Peyer's patch (tissue), 4 donors: ENCODE measurements around the gene WSB2. TPM values are rescaled to one million over a fixed set of nuclear protein-coding genes. Genes with fewer than 3 reads are reported as not detected.
"Not testable (repeated sequence)": the region's sequence is repeated elsewhere in the genome, so short reads cannot be mapped to it uniquely, and the experiment has no call there.

Experiments
- DNase-seq, 3 donors: peaks; one replicate each; pipeline ENCODE4 v3.0.0-alpha.2; 2017 to 2019
- H3K27ac ChIP-seq, 4 donors: fragments of 200-600 bp; sonication (generic); one replicate each; pipeline ENCODE4 v1.5.1; 2016 to 2019
- H3K27me3 ChIP-seq, 2 donors: fragments of 200-600 bp; sonication (generic); one replicate each; pipeline ENCODE4 v1.5.1; 2019
- H3K36me3 ChIP-seq, 3 donors: fragments of 200-600 bp; sonication (generic); one replicate each; pipeline ENCODE4 v1.5.1; 2016 to 2019
- H3K4me1 ChIP-seq, 4 donors: fragments of 200-600 bp; sonication (generic); one replicate each; pipeline ENCODE4 v1.5.1; 2016 to 2019
- H3K4me3 ChIP-seq, 4 donors: fragments of 200-600 bp; sonication (generic); 1 replicate in 3 of 4; 2 replicates in 1 of 4; pipeline ENCODE4 v1.5.1; 2016 to 2019; ENCODE audit warnings: mild to moderate bottlenecking in 1 of 4
- H3K9me3 ChIP-seq, 4 donors: fragments of 200-600 bp; sonication (generic); one replicate each; pipeline ENCODE4 v1.5.1; 2016 to 2019; ENCODE audit warnings: mild to moderate bottlenecking in 1 of 4
- POLR2A ChIP-seq, 2 donors: fragments of 450-650 bp; IDR thresholded peaks; one replicate each; pipeline ENCODE4 v1.5.1; 2017; ENCODE audit warnings: antibody characterized with exemption in 2 of 2, mild to moderate bottlenecking in 2 of 2, moderate library complexity in 2 of 2
- total RNA-seq, 4 donors: library from RNA; depleted of rRNA; stranded (reverse); fragments of >200 nt; gene quantifications; one replicate each; pipeline ENCODE4 v1.1.0, GENCODE V29; 2016
- TF ChIP-seq, protein P1 (sequence below), 6 experiments: fragments of 450-650 bp in 4 of 6; fragments of 200-600 bp in 2 of 6; sonication (generic) in 1 of 6; IDR thresholded peaks; one replicate each; pipeline ENCODE4 v1.5.1; 2017 to 2019; ENCODE audit warnings: antibody characterized with exemption in 6 of 6, mild to moderate bottlenecking in 3 of 6, moderate library complexity in 1 of 6

Gene WSB2
- total RNA-seq, 4 donors from 2014 or later, result 76.7 to 146 (median 110) TPM

DNA sequence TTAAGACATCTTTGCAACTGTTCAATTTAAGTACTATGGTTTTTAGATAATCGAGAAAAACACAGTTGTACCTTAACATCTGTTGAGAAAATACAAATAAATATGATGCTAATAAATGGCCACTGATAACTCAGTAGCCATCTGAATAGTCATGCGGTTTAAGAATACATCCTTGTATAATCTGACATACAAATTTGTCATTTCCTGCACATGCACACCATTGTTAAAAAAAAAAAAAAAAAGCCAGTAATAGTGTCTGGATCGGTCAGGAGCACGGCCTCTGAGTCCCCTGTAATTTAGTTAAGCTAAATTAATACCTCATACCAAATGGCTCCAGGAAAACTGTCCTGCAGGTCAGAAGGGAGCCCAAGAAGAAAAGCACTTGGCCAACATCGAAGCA is 27.7 kb downstream of the WSB2 start:
- Histone ChIP-seq H3K4me1 (no peaks in the 10 kb centered on the region), H3K27me3 (no peaks in the 10 kb centered on the region), H3K9me3 (no peaks in the 10 kb centered on the region), H3K4me3 (no peak overlapping the region), H3K36me3 (peaks cover 0 to 96% (median 0%) of the 10 kb centered on the region in 3 donors), H3K27ac (no peak overlapping the region)
- TF ChIP-seq, protein P1, sequence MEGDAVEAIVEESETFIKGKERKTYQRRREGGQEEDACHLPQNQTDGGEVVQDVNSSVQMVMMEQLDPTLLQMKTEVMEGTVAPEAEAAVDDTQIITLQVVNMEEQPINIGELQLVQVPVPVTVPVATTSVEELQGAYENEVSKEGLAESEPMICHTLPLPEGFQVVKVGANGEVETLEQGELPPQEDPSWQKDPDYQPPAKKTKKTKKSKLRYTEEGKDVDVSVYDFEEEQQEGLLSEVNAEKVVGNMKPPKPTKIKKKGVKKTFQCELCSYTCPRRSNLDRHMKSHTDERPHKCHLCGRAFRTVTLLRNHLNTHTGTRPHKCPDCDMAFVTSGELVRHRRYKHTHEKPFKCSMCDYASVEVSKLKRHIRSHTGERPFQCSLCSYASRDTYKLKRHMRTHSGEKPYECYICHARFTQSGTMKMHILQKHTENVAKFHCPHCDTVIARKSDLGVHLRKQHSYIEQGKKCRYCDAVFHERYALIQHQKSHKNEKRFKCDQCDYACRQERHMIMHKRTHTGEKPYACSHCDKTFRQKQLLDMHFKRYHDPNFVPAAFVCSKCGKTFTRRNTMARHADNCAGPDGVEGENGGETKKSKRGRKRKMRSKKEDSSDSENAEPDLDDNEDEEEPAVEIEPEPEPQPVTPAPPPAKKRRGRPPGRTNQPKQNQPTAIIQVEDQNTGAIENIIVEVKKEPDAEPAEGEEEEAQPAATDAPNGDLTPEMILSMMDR (IDR thresholded peaks at IDR 0.05), result no peak
- TF ChIP-seq POLR2A (IDR thresholded peaks at IDR 0.05), result no peak
- no peak for DNase-seq

DNA sequence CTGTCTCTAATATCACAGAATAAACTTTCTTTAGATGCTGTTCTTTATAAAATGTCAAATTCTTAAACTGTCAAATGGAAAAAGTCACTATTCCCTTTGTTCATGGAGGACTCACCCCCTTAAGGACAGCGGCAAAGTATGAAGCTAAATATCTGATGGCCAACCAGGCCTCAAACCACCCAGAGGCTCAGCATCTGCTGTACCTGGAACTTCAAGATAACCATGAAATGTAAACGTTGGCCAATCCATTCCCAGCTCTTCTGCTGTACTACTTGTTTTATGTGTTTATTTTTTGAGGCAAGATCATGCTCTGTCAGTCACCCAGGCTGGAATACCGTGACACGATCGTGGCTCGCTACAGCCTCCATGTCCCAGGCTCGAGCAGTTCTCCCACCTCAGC is 28.8 kb downstream of the WSB2 start:
- Histone ChIP-seq H3K36me3 (peaks cover 0 to 94% (median 0%) of the 10 kb centered on the region in 3 donors), H3K9me3 (no peaks in the 10 kb centered on the region), H3K4me3 (no peak overlapping the region), H3K27me3 (no peaks in the 10 kb centered on the region), H3K4me1 (no peaks in the 10 kb centered on the region), H3K27ac (no peak overlapping the region)
- TF ChIP-seq, protein P1 (IDR thresholded peaks at IDR 0.05), result no peak
- no peak for TF ChIP-seq POLR2A (IDR thresholded peaks at IDR 0.05)
- DNase-seq, result no peak

DNA sequence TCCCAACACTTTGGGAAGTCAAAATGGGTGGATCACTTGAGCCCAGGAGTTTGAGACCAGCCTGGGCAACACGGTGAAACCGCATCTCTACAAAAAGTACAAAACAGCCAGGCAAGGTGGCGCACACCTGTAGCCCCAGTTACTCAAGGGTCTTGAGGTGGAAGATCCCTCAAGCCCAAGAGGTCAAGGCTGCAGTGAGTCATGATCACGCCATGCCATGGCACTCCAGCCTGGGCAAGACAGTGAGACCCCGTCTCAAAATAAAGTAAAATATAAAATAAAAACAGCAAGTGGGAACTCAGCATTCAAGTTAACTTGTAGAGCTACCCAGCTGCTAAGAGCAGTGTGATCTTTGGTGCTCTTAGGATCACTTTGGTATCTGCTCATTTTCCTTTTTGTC is 31.8 kb downstream of the WSB2 start:
- Histone ChIP-seq H3K4me1 (no peaks in the 10 kb centered on the region), H3K4me3 (no peak overlapping the region), H3K27ac (no peak overlapping the region), H3K36me3 (peaks cover 0 to 88% (median 0%) of the 10 kb centered on the region in 3 donors), H3K9me3 (no peaks in the 10 kb centered on the region), H3K27me3 (no peaks in the 10 kb centered on the region)
- no peak for TF ChIP-seq POLR2A (IDR thresholded peaks at IDR 0.05)
- TF ChIP-seq, protein P1 (IDR thresholded peaks at IDR 0.05), result no peak
- no peak for DNase-seq

DNA sequence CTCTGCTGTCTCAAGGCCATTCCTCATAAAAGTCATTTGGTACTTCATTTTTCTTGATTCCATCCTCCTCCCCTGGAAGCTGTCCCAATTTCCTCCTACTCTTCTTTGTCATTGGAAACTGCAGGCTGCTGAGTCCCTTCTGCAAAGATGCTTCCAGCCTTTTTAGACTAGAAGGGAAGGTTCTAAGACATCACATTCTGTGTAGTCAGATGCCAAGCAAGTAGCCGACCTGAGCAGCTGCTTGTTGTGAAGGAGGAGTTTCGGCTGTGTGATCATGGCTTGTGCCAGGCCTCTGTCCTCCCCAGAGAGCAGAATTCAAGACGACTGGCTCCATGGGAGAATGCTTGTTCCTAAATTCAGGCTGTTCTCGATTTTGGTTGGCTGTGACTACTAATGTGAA is 35.8 kb downstream of the WSB2 start:
- no peaks in the 10 kb centered on the region for H3K27me3 ChIP-seq
- peaks cover 0 to 74% (median 0%) of the 10 kb centered on the region in 3 donors for H3K36me3 ChIP-seq
- no peak overlapping the region for H3K27ac ChIP-seq
- no peaks in the 10 kb centered on the region for H3K4me1 ChIP-seq
- no peak for TF ChIP-seq POLR2A (IDR thresholded peaks at IDR 0.05)
- TF ChIP-seq, protein P1 (IDR thresholded peaks at IDR 0.05), result no peak
- H3K9me3 ChIP-seq, result no peaks in the 10 kb centered on the region
- DNase-seq, result no peak
- no peak overlapping the region for H3K4me3 ChIP-seq

DNA sequence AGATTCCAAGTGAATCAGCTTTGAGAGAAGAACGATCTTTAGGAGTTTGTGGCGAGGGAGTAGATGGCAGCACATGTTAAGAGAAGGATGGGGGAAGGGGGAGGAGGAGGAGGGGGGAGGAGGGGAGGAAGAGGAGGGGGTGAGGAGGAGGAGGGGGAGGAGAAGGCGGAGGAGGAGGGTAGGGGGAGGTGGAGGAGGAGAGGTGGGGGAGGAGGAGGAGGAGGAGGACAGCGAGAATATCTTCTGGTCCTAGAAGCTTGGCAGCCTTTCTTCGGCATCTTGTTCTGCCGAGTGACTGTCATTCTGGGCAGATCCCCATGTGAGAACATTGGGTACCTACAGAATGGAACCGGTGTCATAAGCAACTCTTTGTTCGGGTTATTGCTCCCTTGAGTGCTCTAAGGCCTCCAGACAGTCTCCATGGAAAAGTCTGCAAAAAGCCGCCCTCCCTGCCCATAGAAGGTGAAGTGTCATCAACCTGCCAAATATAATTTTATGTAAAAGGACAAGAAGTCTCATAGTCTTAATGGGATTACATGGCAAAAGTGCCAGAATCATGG is 37.6 kb downstream of the WSB2 start:
- Histone ChIP-seq H3K9me3 (no peaks in the 10 kb centered on the region), H3K4me1 (no peaks in the 10 kb centered on the region), H3K36me3 (peaks cover 0 to 70% (median 0%) of the 10 kb centered on the region in 3 donors), H3K27me3 (no peaks in the 10 kb centered on the region), H3K27ac (no peak overlapping the region), H3K4me3 (no peak overlapping the region)
- TF ChIP-seq, protein P1 (IDR thresholded peaks at IDR 0.05), result no peak
- TF ChIP-seq POLR2A (IDR thresholded peaks at IDR 0.05), result no peak
- DNase-seq, result no peak

DNA sequence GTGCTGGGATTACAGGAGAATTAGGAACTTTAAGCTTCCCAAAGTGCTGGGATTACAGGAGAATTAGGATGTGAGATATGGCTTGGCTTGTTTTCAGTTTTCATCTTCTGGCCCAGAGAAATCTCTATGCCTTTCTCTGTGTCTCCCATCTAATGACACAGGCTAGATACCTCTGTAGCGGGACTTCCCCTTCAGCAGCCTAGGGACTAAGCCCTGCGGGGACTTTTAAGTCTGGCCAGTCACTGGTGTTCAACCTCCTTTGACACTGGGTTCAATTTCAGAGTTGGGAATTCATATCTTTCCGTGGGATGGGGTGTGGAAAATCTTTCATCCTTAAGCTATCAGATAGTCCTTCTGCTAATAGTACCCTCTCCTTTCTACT is 38.3 kb downstream of the WSB2 start:
- DNase-seq, result no peak
- TF ChIP-seq, protein P1 (IDR thresholded peaks at IDR 0.05), result no peak
- TF ChIP-seq POLR2A (IDR thresholded peaks at IDR 0.05), result no peak
- Histone ChIP-seq H3K9me3 (no peaks in the 10 kb centered on the region), H3K36me3 (peaks cover 0 to 63% (median 0%) of the 10 kb centered on the region in 3 donors), H3K4me1 (peaks cover 0 to under 1% (median 0%) of the 10 kb centered on the region in 4 donors), H3K27me3 (no peaks in the 10 kb centered on the region), H3K27ac (no peak overlapping the region), H3K4me3 (no peak overlapping the region)

DNA sequence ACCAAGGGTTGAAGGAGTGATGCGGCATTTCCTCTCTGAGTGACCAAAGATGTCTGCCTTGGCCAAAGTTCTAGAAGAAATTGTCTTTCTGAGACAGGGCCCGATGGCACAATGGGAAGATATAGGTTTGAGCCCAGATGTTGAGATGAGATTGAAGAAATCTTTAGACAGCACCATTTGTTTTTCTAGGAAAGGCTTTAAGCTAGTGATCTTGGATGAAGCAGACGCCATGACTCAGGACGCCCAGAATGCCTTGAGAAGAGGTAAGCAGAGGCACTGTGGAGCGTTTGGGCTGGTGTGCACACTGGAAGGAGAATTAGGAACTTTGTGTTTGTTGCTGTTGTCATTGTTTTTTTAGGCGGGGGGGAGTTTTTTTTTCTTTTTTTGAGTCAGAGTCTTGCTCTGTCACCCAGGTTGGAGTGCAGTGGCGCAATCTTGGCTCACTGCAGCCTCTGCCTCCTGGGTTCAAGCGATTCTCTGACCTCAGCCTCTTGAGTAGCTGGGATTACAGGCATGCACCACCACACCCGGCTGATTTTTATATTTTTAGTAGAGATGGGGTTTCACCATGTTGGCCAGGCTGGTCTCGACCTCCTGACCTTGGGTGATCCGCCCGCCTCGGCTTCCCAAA is 38.8 kb downstream of the WSB2 start:
- H3K36me3 ChIP-seq, result peaks cover 0 to 59% (median 0%) of the 10 kb centered on the region in 3 donors
- not testable (repeated sequence) for H3K27ac ChIP-seq, DNase-seq, H3K4me1 ChIP-seq, H3K27me3 ChIP-seq, H3K9me3 ChIP-seq, H3K4me3 ChIP-seq
